D341Med (cell line): Measurements from ENCODE around the gene MGAT4A.
"Not testable (repeated sequence)": the region's sequence is repeated elsewhere in the genome, so short reads cannot be mapped to it uniquely, and the experiment has no call there.

ENCODE experiments used
- DNase-seq: peaks from one replicate; pipeline ENCODE4 v3.0.0; 2012; ENCODE audit warnings: low spot score

Gene MGAT4A

GRCh38 chr2:98702858-98703620 lies 27.9 kb downstream of the MGAT4A start:
- no peak for DNase-seq

DNA sequence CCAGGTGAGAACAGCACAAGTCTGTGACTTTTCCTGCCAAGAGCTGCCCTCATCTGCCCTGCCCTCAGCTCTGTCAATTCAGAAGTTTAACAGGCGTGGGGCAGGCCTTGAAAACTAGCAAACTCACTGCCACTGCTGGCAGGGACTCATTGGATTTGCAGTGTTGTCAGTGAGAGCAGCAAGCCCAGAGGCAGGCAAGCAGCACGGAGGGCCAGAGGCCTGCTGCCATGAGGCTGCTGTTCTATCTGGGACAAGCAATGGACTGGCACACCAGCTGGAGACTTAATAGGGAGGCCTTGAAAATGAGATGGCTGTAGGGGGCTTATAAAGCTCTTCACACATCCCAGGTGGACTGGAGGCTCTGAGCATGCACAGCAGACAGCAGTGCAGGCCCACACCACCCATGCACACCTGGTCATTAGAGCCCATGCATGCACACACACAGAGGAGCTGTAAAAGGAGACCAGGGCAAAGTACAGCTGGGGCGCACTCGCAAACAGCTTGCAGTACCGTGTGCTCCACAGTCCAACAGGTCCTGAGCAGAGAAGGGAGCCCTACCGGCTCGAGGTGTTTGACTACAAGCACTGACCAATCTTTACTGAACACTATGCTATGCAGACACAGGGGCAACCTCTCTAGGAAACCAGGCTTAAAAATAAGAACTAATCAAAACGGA lies 28.7 kb downstream of the MGAT4A start:
- no peak for DNase-seq

- no peak for DNase-seq
These were observed 29.7 kb downstream of the MGAT4A start for GRCh38 chr2:98701230-98701629.

- DNase-seq, result no peak
These were observed 32.0 kb downstream of the MGAT4A start for GRCh38 chr2:98698896-98699295.

DNA sequence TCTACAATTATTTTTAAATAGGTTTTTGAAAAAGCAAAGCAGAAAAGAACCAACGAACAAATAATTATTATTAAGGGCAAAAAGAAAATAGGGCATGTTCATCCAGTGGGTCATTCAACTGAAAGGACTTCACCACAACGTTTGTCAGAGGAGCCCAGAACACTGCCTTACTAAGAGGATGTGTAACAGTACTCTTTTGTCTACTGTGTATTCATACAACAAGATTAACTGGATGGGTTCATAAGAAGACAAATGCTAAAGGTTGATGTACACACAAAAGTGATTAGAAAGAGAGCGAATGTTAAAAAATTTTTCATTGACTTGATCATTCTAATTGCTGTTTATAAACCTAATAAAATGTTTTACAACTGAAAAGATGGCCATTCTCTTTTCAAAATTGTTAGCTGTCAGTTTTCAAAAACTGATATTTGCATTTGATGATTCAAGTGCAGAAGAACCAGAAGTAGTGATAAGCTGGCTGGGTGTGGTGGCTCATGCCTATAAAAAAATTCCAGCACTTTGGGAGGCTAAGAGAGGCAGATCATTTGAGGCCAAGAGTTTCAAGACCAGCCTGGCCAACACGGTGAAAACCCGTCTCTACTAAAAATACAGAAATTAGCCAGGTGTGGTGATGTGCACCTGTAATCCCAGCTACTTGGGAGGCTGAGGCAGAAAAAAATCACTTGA lies 33.1 kb downstream of the MGAT4A start:
- no peak for DNase-seq

DNA sequence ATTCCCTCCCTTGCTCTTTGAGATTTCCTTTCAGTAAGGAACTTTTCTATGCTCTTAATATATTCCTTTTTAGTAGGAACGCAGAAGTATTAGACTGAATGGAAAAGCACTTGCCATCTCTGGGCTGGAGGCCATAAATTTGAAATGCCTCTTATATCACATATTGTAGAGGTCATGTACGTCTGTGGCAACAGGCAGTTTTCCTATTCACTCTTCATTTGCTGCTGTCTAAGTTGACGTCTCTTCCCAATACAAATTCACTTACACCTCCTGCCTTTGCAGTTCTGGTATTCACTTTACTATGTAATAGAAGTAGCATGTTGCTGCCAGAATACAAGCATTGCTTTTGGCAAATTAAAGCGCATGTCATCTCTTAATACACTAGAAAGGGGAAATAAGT lies 34.7 kb downstream of the MGAT4A start:
- DNase-seq, result no peak

DNA sequence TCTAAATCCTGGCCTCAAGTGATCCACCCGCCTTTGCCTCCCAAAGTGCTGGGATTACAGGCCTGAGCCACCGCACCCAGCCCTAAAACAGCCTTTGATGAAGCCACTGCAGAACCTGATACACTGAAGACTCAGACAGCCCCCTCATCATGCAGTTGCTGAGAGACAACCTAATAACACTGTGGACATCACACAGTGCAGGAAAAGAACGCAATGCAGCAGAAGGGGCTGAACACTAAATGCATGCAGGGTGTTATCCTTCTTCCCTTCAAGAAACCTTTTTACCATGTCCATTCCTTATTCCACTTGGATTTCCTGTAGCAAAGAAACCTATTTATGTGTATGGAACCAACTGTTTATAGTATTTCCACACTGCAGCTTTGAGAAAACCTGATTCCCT lies 35.7 kb downstream of the MGAT4A start:
- DNase-seq, result no peak

- no peak for DNase-seq
These were observed 37.5 kb downstream of the MGAT4A start for GRCh38 chr2:98693477-98693876.

DNA sequence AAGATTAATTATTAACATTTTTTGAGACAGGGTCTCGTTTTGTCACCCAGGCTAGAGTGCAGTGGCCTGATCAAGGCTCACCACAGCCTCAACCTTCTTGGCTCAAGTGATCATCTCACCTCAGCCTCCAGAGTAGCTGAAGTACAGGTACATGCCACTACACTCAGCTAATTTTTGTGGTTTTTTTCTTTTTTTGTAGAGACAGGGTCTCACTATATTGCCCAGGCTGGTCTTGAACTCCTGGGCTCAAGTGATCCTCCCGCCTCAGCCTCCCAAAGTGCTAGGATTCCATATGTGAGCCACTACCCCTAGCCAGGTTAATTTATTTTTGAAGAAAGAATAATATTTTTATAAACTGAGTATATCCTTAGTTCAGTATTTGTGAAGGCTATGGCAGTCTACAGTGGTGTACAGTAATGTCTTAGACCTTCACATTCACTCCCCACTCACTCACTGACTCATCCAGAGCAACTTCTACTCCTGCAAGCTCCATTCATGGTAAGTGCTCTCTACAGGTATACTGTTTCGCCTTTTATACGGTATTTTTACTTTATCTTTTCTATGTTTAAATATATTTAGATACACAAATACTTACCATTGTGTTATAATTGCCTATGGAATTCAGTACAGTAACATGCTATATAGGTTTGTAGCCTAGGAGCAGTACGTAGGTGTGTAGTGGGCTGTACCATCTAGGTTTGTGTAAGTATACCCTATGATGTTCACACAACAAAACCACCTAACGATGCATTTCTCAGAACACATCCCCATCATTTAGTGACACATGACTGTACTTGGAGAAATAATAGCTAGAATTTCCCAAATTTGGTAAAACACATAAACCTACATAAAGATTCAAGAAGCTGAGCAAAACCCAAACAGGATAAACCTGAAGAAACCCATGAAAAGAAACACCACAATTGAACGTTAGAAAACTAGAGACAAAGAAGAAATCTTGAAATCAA lies 38.6 kb downstream of the MGAT4A start:
- no peak for DNase-seq

GRCh38 chr2:98691303-98691702 lies 39.6 kb downstream of the MGAT4A start:
- DNase-seq, result no peak

DNA sequence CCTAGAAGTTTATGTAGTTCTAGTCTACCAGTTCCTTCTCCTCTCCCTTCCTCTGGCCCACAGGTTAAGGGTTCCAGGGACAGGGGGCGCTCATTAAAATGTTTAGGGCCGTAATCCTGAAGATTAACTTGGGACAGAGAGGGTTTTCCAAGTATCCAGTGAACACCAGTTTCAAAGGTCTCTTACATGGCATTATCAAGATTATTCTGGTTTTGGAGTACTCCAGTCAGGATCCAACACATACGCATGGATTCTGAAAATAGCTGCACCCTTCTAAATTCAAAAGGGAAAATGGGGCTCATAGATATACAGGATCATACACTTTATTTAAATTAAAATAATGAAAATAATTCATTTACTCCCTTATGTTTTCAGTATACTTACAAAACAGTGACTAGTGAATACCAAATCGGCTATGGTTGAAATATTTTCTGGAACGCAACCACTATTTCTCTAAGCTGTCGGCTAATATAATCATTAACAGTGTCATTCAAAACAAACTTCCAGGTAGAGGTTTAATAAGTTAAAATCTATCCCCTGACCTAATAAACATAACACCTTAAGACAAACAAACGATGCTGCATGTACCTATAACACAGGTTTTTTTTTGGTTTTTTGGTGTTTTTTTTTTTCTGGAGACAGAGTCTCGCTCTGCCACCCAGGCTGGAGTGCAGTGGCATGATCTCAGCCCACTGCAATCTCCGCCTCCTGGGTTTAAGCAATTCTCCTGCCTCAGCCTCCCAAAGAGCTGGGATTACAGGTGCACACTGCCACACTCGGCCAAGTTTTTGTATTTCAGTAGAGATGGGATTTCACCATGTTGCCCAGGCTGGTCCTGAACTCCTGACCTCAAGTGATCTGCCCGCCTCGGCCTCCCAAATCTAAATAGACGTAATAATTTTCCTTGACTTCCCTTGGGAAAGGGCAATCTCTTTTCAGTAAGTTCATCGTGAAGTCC lies 44.7 kb downstream of the MGAT4A start:
- DNase-seq, result no peak

DNA sequence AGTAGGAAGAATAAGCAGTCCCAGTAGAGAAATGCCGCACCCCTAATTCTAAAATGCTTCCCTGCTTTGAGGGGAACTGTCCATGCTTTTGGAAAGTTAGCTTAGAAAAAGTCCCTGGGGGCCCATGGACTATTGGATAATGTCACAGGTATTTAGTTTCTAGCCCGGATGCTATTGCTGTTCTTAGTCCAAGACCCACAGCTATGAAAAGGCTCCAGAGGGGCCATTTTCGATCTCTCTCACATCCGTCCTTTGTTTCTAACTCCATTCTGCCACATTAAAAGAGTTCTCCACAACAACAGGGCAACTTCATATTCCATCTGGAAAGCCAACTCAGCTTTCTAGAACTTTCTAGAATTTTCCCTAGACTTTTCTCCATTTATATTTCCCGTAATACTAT lies 47.2 kb downstream of the MGAT4A start:
- DNase-seq, result no peak

DNA sequence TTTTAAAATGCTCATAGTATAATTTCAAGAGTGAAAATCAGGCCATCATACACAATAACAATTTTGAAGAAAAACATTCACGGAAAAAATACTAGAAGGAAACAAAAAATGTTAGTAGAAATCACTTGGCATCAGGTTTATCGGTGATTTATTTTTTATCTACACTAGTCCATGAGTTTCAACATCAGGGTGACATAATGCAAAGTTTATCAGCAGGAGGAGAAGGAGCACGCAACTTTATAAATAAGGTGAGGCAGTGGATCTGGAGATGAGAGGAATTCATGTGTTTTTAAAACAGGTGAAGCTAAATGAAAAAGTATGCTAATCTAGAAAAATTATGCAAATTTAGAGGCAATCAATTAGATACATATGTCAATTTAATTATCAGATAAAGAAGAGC lies 54.2 kb downstream of the MGAT4A start:
- no peak for DNase-seq

- no peak for DNase-seq
These were observed 56.5 kb downstream of the MGAT4A start for GRCh38 chr2:98674233-98674964.

DNA sequence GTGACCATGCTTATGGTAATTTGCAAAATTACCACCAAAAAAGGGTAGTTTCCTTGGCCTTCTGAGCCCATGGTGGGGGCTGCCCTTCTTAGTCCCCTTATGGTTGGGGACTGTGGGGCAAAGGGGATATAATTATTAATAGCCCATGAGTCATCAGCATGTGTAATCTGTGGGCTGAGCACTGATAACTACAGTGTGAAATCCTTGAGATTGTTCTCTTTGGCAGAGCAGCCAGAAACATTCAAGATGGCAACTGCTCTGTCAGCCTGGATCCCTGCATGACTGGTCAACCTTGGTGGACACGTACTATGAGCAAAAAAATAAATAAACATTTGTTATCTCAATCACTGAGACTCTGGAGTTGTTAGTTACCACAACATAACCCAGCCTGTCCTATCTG lies 61.3 kb downstream of the MGAT4A start:
- no peak for DNase-seq

- DNase-seq, result no peak
These were observed 65.3 kb downstream of the MGAT4A start for GRCh38 chr2:98665677-98666076.

- DNase-seq, result no peak
These were observed 66.6 kb downstream of the MGAT4A start for GRCh38 chr2:98664323-98664722.

GRCh38 chr2:98663511-98664090 lies 67.3 kb downstream of the MGAT4A start:
- DNase-seq, result no peak

GRCh38 chr2:98659491-98659840 lies 71.5 kb downstream of the MGAT4A start:
- DNase-seq, result not testable (repeated sequence)
